H9 (cell line): ENCODE results near the gene MOV10L1. TPM values are rescaled to one million over a fixed set of nuclear protein-coding genes. Genes with fewer than 3 reads are reported as not detected.

ENCODE experiments used
- DNase-seq: peaks from one replicate; pipeline ENCODE4 v3.0.0-alpha.2; 2017
- H2AFZ ChIP-seq: one replicate; pipeline ENCODE4 v1.6.1; 2013; ENCODE audit warnings: mild to moderate bottlenecking, low read length, control low read depth, moderate library complexity
- H2AK5ac ChIP-seq: 2 replicates; pipeline ENCODE4 v1.6.1; 2013; ENCODE audit warnings: low read length, control low read depth, mixed read lengths; ENCODE audit not compliant: insufficient read length
- H2BK120ac ChIP-seq: one replicate; pipeline ENCODE4 v1.6.1; 2013; ENCODE audit warnings: low read depth, mild to moderate bottlenecking, low read length, control low read depth, inconsistent platforms; ENCODE audit not compliant: poor library complexity, severe bottlenecking
- H2BK12ac ChIP-seq: 2 replicates; pipeline ENCODE4 v1.6.1; 2013; ENCODE audit warnings: low read length, control low read depth, mixed read lengths, low read depth; ENCODE audit not compliant: insufficient read length
- H2BK15ac ChIP-seq: 2 replicates; pipeline ENCODE4 v1.6.1; 2013; ENCODE audit warnings: low read depth, low read length, control low read depth
- H2BK20ac ChIP-seq: one replicate; pipeline ENCODE4 v1.6.1; 2013; ENCODE audit warnings: low read depth, mild to moderate bottlenecking, low read length, control low read depth, inconsistent platforms; ENCODE audit not compliant: poor library complexity, severe bottlenecking
- H2BK5ac ChIP-seq: 2 replicates; pipeline ENCODE4 v1.6.1; 2013; ENCODE audit warnings: low read length, control low read depth, mixed read lengths; ENCODE audit not compliant: insufficient read length
- H3K14ac ChIP-seq: 2 replicates; pipeline ENCODE4 v1.6.1; 2013; ENCODE audit warnings: low read length, control low read depth; ENCODE audit not compliant: insufficient read depth
- H3K18ac ChIP-seq: 2 replicates; pipeline ENCODE4 v1.6.1; 2013; ENCODE audit warnings: low read depth, mild to moderate bottlenecking, mixed read lengths, low read length, control low read depth; ENCODE audit not compliant: insufficient read length
- H3K23ac ChIP-seq: 2 replicates; pipeline ENCODE4 v1.6.1; 2013; ENCODE audit warnings: low read length, control low read depth, mixed read lengths, low read depth; ENCODE audit not compliant: insufficient read length
- H3K23me2 ChIP-seq: 2 replicates; pipeline ENCODE4 v1.6.1; 2013; ENCODE audit warnings: low read depth, mild to moderate bottlenecking, mixed read lengths, low read length, control low read depth; ENCODE audit not compliant: insufficient read length, poor library complexity, severe bottlenecking
- H3K27ac ChIP-seq: 2 replicates; pipeline ENCODE4 v1.5.1; 2013; ENCODE audit warnings: low read length, control low read depth, mixed read lengths, low read depth; ENCODE audit not compliant: insufficient read length
- H3K27me3 ChIP-seq: 2 replicates; pipeline ENCODE4 v1.6.1; 2013; ENCODE audit warnings: low read length, control low read depth, inconsistent platforms; ENCODE audit not compliant: insufficient read depth
- H3K4ac ChIP-seq: 2 replicates; pipeline ENCODE4 v1.6.1; 2013; ENCODE audit warnings: low read depth, mild to moderate bottlenecking, control low read depth, inconsistent platforms, low read length, moderate library complexity
- H3K4me1 ChIP-seq: 2 replicates; pipeline ENCODE4 v1.6.1; 2013; ENCODE audit warnings: low read length, control low read depth, inconsistent platforms; ENCODE audit not compliant: insufficient read depth
- H3K4me2 ChIP-seq: 2 replicates; pipeline ENCODE4 v1.6.1; 2013; ENCODE audit warnings: low read length, control low read depth, mixed read lengths; ENCODE audit not compliant: insufficient read length, insufficient read depth
- H3K56ac ChIP-seq: 2 replicates; pipeline ENCODE4 v1.6.1; 2013; ENCODE audit warnings: low read depth, mild to moderate bottlenecking, mixed read lengths, low read length, control low read depth; ENCODE audit not compliant: insufficient read length
- H3K79me1 ChIP-seq: 2 replicates; pipeline ENCODE4 v1.6.1; 2013; ENCODE audit warnings: low read depth, mild to moderate bottlenecking, moderate library complexity, low read length, control low read depth, inconsistent platforms; ENCODE audit not compliant: insufficient read depth, poor library complexity, severe bottlenecking
- H3K79me2 ChIP-seq: 2 replicates; pipeline ENCODE4 v1.6.1; 2013; ENCODE audit warnings: low read length, control low read depth, inconsistent platforms; ENCODE audit not compliant: insufficient read depth
- H3K9ac ChIP-seq: 2 replicates; pipeline ENCODE4 v1.6.1; 2013; ENCODE audit warnings: low read length, control low read depth, mixed read lengths; ENCODE audit not compliant: insufficient read length; ENCODE audit errors: extremely low read depth
- H3K9me3 ChIP-seq: one replicate; pipeline ENCODE4 v1.6.1; 2013; ENCODE audit warnings: low read depth, low read length, inconsistent platforms; ENCODE audit not compliant: control insufficient read depth
- H3T11ph ChIP-seq: one replicate; pipeline ENCODE4 v1.6.1; 2013; ENCODE audit warnings: mild to moderate bottlenecking, low read length, control low read depth, inconsistent platforms
- H4K20me1 ChIP-seq: one replicate; pipeline ENCODE4 v1.6.1; 2013; ENCODE audit not compliant: control insufficient read depth, insufficient read length, insufficient read depth
- H4K5ac ChIP-seq: 2 replicates; pipeline ENCODE4 v1.6.1; 2013; ENCODE audit warnings: low read depth, mild to moderate bottlenecking, mixed read lengths, low read length, control low read depth; ENCODE audit not compliant: insufficient read length
- H4K8ac ChIP-seq: replicated peaks from 2 replicates; pipeline ENCODE4 v1.6.1; 2013; ENCODE audit warnings: low read length, control low read depth, mixed read lengths, low read depth; ENCODE audit not compliant: insufficient read length
- H4K91ac ChIP-seq: 2 replicates; pipeline ENCODE4 v1.6.1; 2013; ENCODE audit warnings: low read depth, mild to moderate bottlenecking, moderate library complexity, mixed read lengths, low read length, control low read depth; ENCODE audit not compliant: insufficient read length
- H3K27ac Mint-ChIP-seq, 3 experiments: 2 replicates in 2 of 3; 3 replicates in 1 of 3; pipeline ENCODE4 v1.8.0; 2020 to 2021; ENCODE audit warnings: mixed read lengths in 3 of 3, mild to moderate bottlenecking in 1 of 3, moderate library complexity in 1 of 3
- H3K27me3 Mint-ChIP-seq: 2 replicates; pipeline ENCODE4 v1.8.0; 2021; ENCODE audit warnings: low read depth, mild to moderate bottlenecking, moderate library complexity, mixed read lengths
- H3K36me3 Mint-ChIP-seq, 3 experiments: 2 replicates in 2 of 3; 3 replicates in 1 of 3; pipeline ENCODE4 v1.8.0; 2020 to 2021; ENCODE audit warnings: low read depth in 3 of 3, mixed read lengths in 3 of 3; ENCODE audit not compliant: insufficient read depth in 1 of 3
- H3K4me1 Mint-ChIP-seq, 2 experiments: 2 replicates each; pipeline ENCODE4 v1.8.0; 2020; ENCODE audit warnings: mixed read lengths in 2 of 2
- H3K4me3 Mint-ChIP-seq, 2 experiments: 2 replicates in 1 of 2; 3 replicates in 1 of 2; pipeline ENCODE4 v1.8.0; 2020 to 2021; ENCODE audit warnings: mild to moderate bottlenecking in 2 of 2, mixed read lengths in 2 of 2, moderate library complexity in 1 of 2
- H3K9me3 Mint-ChIP-seq, 2 experiments: 2 replicates in 1 of 2; 3 replicates in 1 of 2; pipeline ENCODE4 v1.8.0; 2020; ENCODE audit warnings: mild to moderate bottlenecking in 2 of 2, mixed read lengths in 2 of 2, moderate library complexity in 1 of 2
- WGBS: extraction: QIAGEN DNeasy Blood & Tissue Kit; methylation state at CpG from one replicate; pipeline ENCODE4 v1.1.7; 2013; ENCODE audit warnings: missing lambda C conversion rate, low lambda C conversion rate, mixed read lengths; ENCODE audit not compliant: insufficient read length; ENCODE audit errors: extremely low coverage; 5-methylcytosine and 5-hydroxymethylcytosine counted together
- total RNA-seq: library from RNA; stranded (reverse); gene quantifications from 2 replicates; pipeline ENCODE4 v1.2.1, GENCODE V29; 2021
- TF ChIP-seq, protein P1 (sequence below): fragments of 200-600 bp; sonication (generic); conservative IDR thresholded peaks from 3 replicates; pipeline ENCODE4 v1.8.0; 2021; ENCODE audit warnings: antibody characterized with exemption, mild to moderate bottlenecking

The MOV10L1 gene
- total RNA-seq, 1 experiment from 2014 or later = not detected

DNA sequence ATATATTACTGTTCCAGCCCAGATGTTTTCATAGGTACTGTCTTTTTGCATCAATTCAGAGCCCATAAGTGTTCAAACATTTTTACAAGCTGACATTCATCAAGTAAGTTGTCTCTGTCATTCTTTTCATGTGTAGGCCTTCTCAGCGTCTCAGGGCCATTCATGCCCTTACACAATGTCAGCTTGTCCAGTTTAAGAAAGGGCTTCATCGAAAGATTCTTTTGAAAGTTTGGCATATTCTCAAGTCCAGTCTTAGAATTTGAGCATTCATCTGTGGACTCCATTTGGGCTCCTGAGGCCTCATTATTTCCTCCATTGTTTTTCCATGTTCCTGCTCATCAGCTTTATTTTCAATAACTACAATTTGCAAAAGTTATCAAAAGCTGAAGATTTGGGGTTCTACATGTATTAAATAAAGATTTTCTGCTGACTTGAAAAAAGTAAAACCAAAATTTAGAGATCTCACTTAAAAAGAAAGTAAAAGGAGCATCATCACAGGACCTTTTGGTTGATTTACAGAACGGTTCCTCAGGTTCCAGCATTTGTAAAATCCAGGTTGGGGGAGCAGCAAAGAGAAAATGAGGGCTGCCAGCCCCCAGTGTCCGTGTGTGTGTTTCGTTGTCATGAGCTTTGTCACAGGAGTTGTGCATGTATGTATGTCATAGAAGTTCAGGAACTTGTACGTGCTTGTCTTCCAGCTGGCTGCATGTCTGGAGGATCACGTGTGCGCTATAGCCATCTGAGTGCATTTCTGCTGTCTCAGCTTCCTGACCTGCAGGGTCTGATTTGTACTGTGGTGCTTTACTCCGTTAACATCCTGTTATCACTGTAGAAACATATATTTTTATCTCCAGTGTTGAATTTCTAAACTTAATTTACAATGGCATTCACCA is 15.6 kb downstream of the MOV10L1 start:
- H3K18ac ChIP-seq = no peak overlapping the region
- Mint-ChIP-seq H3K36me3 (no peaks in the 10 kb centered on the region), H3K27ac (peak overlapping the region in 1 of 3 experiments; percentile 63; a peak in 2 of 7 replicates), H3K27me3 (peaks cover 16% of the 10 kb centered on the region), H3K4me3 (no peak overlapping the region), H3K9me3 (no peaks in the 10 kb centered on the region; a peak in 1 of 5 replicates), H3K4me1 (no peaks in the 10 kb centered on the region)
- H4K8ac ChIP-seq = no peak overlapping the region
- no peaks in the 10 kb centered on the region for H3K9me3 ChIP-seq
- H4K91ac ChIP-seq = no peak overlapping the region
- no peak for DNase-seq
- H3K4me2 ChIP-seq = no peak overlapping the region
- no peak overlapping the region for H3K9ac ChIP-seq
- no peak overlapping the region for H2BK120ac ChIP-seq
- H3K79me2 ChIP-seq = no peaks in the 10 kb centered on the region
- H3K27me3 ChIP-seq = no peaks in the 10 kb centered on the region
- no peak overlapping the region for H2BK15ac ChIP-seq
- no peak overlapping the region for H3K27ac ChIP-seq
- no peak overlapping the region for H2BK12ac ChIP-seq
- no peak overlapping the region for H3T11ph ChIP-seq
- H4K20me1 ChIP-seq = no peaks in the 10 kb centered on the region
- H2BK5ac ChIP-seq = no peak overlapping the region
- no CpG with 5 or more reads among the region's 9 CpGs for WGBS
- no peak overlapping the region for H3K4ac ChIP-seq
- H3K56ac ChIP-seq = no peak overlapping the region
- no peaks in the 10 kb centered on the region for H3K4me1 ChIP-seq
- H4K5ac ChIP-seq = no peak overlapping the region
- no peak overlapping the region for H2AK5ac ChIP-seq
- no peak overlapping the region for H3K23ac ChIP-seq
- H2BK20ac ChIP-seq = no peak overlapping the region
- TF ChIP-seq, protein P1, sequence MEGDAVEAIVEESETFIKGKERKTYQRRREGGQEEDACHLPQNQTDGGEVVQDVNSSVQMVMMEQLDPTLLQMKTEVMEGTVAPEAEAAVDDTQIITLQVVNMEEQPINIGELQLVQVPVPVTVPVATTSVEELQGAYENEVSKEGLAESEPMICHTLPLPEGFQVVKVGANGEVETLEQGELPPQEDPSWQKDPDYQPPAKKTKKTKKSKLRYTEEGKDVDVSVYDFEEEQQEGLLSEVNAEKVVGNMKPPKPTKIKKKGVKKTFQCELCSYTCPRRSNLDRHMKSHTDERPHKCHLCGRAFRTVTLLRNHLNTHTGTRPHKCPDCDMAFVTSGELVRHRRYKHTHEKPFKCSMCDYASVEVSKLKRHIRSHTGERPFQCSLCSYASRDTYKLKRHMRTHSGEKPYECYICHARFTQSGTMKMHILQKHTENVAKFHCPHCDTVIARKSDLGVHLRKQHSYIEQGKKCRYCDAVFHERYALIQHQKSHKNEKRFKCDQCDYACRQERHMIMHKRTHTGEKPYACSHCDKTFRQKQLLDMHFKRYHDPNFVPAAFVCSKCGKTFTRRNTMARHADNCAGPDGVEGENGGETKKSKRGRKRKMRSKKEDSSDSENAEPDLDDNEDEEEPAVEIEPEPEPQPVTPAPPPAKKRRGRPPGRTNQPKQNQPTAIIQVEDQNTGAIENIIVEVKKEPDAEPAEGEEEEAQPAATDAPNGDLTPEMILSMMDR = no peak
- H3K79me1 ChIP-seq = no peaks in the 10 kb centered on the region
- H3K14ac ChIP-seq = no peak overlapping the region
- H2AFZ ChIP-seq = no peak overlapping the region
- no peaks in the 10 kb centered on the region for H3K23me2 ChIP-seq
